HG02588 (cell line): Measurements from ENCODE around the gene MTF1.
"Not testable (repeated sequence)": the region's sequence is repeated elsewhere in the genome, so short reads cannot be mapped to it uniquely, and the experiment has no call there.

Experiments used
- ATAC-seq: cut with Tn5 transposase; IDR thresholded peaks from one replicate; pipeline ENCODE4 v1.9.1; 2021; ENCODE audit warnings: mild to moderate bottlenecking, moderate library complexity; ENCODE audit not compliant: unreplicated experiment

MTF1 gene

DNA sequence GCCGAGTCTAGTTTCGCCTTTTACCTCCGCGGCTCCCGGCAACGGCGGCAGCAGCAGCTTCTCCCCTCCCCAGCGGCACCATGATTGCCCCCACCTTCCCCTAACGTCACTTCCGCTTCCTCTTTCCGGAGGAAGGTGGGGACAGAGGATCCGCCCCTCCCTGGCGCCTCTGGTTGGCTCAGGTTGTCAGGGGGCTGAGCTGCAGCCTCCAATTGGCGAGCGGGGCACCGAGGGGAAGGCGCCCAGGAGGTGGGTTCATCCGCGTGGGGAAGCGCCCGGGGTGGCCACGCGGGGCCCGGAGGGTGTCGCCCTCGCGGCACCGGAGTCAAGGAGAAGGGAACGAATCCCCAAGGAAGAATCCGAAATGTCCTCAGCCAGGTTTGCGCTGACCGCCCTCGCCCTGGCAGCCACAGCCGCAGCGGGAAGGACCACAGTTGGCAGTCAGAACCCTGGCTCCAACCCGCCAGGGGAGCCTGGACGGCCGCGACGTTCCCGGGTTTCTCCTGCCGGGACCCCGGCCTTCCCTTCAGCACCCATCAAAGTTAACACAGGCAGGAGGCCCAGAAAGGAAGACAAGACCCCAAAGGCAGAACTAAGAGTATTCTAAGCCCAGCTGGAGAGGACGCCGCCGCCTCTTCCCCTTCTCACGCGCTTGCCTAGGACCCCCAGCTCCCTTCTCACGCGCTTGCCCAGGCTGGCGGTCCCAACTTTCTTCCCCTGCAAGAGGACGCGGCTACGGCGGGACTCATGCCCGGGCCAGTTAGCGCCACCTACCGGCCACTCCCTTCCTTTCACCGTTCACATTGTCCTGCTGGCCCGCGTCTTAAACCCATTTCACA, at the start of gene MTF1:
Gene MTF1, minus strand, starts transcription at position 86 of the 839 bp plus-strand sequence. CDS start 1,934 bp downstream, outside the sequence.
- peak; percentile 95 for ATAC-seq

DNA sequence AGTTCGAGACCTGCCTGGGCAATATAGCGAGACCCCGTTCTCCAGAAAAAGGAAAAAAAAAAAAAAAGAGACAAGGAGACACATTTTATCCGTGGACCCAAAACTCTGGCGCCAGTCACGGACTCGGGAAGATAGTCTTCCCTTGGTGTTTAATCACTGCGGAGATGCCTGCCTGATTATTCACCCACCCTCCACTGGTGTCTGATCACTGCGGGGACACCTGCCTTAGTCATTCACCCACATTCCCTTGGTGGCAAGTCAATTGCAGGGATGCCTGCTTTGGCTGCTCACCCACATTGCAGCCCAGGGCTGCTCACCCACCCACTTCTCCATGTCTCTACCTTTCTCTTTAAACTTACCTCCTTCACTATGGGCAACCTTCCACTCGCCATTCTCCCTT, 49.1 kb upstream of the MTF1 start:
- ATAC-seq: not testable (repeated sequence)

DNA sequence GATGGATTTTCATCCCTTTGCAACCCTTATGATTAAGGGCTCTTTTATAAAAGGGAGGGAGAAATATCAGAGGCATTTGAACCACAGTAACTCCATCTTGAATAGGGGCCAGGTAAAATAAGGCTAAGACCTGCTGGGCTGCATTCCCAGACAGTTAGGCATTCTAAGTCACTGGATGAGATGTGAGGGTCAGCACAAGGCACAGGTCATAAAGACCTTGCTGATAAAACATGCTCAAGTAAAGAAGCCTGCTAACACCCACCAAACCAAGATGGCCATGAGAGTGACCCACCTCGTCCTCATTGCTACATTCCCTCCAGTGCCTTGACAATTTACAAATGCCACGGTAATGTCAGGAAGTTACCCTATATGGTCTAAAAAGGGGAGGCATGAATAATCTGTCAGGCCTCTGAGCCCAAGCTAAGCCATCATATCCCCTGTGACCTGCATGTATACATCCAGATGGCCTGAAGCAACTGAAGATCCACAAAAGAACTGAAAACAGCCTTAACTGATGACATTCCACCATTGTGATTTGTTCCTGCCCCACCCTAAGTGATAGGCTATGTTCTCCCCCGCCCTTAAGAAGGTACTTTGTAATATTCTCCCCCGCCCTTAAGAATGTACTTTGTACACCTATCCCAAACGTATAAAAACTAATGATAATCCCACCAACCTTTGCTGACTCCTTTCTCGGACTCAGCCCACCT, 48.2 kb upstream of the MTF1 start:
- not testable (repeated sequence) for ATAC-seq

DNA sequence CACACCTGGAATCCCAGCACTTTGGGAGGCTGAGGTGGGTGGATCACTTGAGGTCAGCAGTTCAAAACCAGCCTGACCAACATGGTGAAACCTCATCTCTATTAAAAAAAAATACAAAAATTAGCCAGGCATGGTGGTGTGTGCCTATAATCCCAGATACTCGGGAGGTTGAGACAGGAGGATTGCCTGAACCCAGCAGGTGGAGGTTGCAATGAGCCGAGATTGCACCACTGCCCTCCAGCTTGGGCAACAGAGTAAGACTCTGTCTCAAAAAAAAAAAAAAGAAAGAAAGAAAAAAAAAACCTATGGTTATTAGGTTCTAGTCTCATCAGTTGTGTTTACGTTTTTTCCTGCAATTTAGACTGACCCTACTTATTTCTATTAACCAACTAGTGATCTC, 47.2 kb upstream of the MTF1 start:
- not testable (repeated sequence) for ATAC-seq

DNA sequence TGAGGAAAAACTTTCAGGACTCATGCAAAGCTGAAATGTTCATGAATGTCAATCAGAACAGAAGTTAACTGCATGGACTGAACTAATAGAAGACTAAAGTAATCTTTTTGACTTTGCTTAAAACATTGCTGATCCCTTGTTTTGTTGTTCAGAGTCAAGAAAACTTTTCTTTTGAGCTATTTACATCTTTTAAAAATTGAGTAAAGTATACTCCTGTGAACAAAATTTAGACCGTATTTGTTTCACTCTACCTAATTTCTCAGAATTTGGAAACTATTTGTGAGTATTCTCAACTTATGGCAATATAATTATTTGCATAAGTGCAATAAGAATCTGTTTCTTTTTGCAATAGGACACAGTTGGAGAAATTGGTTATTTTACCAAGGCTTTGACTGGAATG, 46.3 kb upstream of the MTF1 start:
- ATAC-seq: no peak

DNA sequence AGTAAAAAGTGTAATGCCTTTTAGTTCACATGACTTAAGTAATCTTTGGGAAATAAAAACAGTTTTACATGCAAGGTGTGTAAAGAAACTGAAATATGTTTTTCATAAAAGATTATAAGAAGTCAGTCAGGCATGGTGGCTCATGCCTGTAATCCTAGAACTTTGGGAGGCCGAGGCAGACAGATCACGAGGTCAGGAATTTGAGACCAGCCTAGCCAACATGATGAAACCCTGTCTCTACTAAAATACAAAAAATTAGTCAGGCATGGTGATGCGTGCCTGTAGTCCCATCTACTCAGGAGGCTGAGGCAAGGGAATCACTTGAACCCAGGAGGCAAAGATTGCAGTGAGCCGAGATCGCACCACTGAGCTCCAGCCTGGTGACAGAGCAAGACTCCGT, 44.5 kb upstream of the MTF1 start:
- ATAC-seq: not testable (repeated sequence)

DNA sequence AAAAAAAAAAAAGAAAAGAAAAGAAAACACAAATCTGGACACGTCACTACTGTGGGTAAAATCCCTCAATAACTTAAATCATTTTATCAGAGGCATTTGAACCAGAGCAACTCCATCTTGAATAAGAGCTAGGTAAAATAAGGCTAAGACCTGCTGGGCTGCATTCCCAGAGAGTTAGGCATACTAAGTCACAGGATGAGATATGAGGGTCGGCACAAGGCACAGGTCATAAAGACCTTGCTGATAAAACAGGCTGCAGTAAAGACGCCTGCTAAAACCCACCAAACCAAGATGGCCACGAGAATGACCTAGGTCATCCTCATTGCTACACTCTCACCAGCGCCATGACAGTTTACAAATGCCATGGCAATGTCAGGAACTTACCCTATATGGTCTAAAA, 43.6 kb upstream of the MTF1 start:
- no peak for ATAC-seq

DNA sequence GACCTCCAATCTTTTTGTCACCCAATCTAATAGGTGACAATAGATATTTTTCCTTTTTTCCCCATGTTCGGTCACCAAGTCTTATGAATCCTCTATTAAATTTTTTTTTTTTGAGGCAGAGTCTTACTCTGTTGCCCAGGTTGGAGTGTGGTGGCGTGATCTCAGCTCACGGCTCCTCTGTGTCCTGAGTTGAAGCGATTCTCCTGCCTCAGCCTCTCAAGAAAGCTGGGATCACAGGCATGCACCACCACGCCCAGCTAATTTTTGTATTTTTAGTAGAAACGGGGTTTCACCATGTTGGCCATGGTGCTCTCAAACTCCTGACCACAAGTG, 42.5 kb upstream of the MTF1 start:
- ATAC-seq: peak; percentile 13

DNA sequence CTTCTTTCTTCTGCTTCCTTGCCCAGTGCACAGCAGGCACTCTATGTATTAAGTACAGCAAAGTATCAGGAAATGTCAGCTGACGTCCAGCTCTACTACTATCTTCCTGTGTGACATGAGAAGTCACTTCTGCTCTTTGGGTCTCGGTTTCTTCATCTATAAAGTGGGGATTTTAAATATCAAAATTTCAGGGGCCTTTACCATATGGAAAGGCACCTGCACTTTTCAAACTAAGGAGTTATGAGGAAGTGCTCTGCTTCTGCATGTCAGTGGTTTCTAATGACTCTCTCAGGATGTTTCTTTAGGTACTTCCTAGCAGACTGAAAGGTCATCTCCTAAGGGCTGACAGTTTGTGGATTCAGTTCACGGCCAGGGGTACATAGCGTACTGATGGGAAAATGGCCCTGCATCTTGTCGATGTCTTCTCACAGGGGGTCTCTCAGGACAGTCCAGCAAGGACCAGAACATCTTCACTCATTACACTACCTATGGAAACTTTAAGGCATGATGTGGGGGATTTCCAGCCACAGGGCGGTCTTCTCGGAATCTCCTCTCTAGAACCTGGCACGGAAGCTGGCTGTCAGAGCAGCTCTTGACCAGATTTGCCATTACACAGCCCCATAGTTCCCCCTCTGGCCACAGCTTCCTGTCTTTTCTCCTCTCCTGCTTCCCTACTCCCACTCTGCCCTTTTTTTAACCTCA, 42.0 kb upstream of the MTF1 start:
- peak; percentile 73 for ATAC-seq

DNA sequence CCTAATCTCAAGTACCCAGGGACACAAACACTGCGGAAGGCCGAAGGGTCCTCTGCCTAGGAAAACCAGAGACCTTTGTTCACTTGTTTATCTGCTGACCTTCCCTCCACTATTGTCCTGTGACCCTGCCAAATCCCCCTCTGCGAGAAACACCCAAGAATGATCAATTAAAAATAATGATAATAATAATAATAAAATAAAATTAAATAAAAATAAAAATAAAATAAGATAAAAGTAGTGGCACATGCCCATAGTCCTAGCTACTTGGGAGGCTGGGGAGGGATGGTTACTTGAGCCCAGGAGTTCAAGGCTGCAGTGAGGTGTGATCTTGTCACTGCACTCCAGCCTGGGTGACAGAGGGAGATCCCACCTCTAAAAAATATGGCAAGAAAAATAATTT, 38.2 kb upstream of the MTF1 start:
- ATAC-seq: not testable (repeated sequence)

DNA sequence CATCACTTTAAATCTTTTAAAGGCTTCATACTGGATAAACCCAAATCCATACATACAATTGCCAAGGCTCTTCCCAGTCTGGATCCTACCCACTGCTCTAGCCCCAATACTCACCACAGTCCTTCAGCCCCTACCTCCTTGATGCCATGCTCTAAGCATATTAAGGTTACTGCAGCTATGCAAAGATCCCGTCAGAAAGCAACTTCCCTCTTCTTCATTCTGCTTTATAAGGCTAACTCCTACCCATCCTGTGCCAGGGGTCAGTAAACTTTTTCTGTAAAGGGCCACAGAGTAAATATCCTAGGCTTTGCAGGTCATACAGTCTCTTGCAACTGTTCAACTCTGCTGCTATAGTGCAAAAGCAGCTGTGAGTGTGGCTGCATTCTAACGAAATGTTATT, 34.3 kb upstream of the MTF1 start:
- ATAC-seq: no peak

DNA sequence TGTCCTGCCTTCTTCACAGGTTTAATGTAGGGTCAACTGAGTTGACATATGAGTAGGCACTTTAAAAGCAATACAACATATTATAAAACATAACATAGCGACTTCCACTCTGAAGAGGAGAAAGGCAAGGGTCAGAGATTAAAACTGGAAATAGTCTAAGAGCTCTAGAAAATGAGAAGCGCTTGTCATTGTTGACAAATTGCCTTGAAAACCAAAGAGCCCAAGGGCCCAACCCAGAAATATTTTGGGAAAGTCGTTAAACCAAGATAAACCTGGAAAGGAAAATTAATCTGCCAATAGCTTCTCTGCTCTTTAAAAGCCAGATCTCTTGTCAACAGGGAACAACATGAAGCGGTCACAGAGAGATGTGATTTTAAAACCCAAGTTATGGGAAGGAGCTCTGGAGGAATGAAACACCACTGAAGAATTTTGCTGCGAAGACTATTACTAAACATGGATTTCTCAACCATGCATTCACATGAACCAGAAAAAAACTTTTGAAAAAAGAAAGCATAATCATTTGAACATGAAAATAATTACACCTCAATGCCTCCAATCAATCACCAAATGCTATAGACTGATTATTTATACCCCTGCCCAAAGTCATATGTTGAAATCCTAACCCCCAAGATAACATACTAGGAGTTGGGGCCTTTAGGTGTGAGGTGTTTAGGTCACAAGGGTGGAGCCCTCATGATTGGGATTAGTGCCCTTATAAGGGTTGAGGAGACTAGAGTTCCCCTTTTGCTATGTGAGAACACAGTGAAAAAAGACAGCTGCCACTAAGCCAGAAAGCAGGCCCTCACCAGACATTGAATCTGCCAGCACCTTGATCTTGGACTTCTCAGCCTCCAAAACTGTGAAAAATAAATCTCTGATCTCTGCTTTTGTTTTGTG, 33.0 kb upstream of the MTF1 start:
- no peak for ATAC-seq

DNA sequence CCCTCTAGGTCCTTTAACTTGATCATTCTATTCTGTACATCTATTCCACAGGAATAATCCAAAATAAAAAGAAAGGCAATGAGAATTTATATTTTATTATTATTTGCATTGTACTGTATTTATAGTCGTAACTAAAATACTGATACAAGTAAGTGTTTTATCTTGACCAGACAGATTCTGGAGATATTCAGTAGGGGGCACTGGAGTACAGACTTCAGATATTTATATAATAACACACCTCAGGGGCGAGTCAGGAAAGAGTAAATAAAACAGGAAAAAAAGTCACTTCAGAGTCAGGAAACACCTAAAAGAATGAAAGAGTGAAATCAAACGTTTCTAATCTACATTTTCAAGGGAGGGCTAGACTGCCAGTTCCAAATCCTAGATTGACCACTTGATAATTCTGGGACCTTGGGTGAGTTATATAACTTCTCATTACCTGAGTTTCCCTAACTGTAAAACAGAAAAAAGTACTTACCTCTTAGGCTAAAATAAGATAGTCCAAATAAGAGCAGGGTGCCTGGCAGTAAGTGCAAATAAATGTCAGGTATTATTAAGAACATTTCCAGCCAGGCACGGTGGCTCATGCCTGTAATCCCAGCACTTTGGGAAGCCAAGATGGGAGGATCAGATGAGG, 31.1 kb upstream of the MTF1 start:
- ATAC-seq: no peak

DNA sequence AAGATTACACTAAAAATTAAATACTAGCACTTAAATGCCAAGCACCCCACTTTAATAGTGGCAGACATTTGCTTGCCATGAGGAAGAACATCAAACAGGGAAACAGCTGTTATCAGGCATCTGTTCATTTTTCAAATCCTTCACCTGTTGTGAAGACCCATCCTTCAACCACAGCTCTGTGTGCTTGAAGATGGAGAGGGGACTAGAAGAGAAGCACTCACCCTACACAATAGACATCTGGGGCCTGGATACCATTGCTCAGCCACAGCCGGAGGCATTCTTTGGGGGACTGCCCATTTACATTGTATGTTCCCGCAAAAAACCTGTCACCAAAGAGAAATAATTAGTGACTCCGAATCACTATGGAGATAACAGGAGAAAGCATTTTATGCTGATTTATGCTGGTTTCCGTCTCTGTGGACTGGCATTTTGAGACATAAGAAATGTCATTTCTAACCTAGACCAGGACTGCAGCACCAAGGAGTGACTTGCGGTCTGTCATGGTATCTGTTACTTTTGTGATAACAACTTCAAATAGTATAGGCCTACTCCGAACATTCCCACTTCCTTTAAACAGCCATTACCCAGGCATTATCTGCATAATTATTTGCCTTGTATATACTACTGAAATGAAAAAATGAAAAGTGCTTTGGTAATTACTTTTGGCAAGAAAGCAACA, 28.8 kb upstream of the MTF1 start:
- no peak for ATAC-seq

DNA sequence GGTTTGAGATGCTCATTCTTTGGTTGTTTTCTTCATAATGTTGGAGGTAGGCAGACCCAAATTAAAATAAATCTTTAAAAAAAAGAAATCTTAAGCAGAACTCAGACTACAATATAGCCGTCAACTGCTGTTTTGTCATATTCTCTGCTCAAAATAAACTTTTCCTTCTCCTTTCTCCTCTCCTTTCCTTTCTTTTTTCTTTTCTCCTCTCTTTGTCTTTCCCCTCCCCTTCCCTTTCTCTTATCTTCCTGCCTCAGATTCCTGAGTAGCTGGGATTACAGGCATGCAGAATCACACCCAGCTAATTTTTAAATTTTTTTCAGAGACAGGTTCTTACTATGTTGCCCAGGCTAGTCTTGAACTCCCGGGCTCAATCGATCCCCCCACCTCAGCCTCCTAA, 24.8 kb upstream of the MTF1 start:
- ATAC-seq: no peak

DNA sequence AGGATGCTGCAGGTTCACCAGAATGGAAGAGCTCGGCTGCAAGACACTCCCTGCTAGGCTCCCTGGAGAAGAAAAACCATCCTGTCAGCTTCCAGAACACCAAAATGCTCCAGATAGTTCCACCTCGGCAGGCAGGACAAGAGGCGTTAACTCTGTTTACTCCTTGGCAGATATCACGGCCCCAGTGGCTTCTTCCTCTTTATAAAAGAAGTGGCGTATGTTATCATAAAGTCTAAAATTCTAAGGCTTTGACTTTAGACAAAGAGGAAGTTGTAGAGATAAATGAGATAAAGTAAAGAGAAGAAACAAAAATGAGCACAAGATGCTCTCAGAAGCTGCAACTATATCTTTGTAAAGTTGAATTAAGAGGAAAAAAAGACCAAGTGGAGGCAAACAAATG, 24.3 kb upstream of the MTF1 start:
- no peak for ATAC-seq

DNA sequence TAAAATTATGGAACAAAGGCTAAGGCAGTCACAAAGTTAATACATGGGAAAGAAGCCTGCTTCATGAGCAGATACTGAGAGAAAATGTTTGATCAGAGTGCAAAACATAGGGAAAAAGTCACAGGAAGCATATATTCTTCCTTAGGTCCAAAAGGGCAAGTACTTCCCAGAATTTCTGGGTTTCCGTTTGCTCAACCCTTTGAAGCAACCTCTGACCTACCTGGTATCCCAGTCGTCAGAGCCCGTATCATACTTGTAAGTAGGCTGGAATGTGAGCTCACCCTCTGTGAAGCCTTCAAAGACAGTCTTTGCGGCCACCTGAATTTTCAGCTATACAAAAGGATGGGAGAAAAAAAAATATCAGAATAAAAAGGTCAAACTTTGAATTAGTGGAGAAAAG, 20.5 kb upstream of the MTF1 start:
- no peak for ATAC-seq

DNA sequence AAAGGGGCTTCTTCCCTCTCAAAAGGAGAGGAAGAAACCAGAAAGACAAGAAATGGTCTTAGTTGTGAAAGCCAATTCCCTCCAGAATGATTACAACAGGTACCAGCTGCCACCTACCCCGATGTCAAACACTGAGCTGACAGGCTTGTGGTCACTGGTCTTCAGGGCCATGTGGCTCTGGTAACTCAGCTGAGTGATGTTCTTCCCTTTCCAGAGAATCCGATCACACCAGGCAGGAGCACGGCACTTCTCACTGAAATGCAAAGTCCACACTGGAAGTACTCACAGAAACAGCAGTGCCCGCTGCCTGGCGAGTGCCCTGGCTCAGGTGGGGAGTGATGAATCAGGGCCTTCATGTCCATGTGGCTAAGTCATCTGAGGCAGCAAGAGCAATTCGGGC, 18.7 kb upstream of the MTF1 start:
- no peak for ATAC-seq

DNA sequence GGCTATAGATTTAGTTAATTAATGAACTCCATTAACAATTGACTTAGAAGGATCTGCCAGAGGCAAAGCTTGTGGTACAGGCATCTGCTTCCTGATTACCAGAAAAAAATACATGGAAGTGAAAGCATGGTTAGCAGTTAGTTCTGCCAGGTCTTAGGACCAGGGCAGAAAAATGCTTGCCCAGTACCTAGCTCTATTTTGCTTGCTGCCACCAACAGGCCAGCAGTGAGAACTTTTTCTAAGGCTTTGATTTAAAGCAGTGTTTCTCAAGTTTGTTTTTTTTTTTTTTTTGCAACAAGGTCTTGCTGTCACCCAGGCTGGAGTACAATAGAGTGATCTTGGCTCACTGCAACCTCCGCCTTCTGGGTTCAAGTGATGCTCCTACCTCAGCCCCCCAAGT, 16.4 kb upstream of the MTF1 start:
- ATAC-seq: no peak

DNA sequence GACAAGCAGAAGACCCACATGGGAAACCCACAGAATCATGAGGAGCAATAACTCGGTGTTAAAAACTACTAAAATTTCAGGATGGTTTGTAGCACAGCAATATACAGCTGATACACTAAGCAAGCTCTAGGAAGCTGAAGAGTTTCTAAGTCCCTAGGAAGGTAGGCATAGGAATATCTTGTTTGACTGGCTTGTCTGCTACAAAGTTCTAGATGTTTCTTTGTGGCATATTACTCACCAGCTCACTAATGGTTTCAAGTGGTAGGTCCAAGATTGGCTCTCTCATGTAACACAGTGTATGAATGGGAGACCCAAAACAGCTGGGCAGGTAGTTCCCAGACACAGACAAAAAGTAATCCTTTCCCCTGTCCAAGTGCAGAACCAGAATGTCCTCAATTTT, 13.3 kb upstream of the MTF1 start:
- ATAC-seq: no peak
